Astrocyte (in vitro differentiated cells and primary cell): ENCODE measurements around the gene SOX18. TPM values are rescaled to one million over a fixed set of nuclear protein-coding genes. Genes with fewer than 3 reads are reported as not detected.

Experiments
- DNase-seq: peaks from one replicate; pipeline ENCODE4 v3.0.0-alpha.2; 2010; ENCODE audit warnings: low read depth
- FAIRE-seq: peaks from 2 replicates; lab custom pipeline; 2011; peaks lifted over from hg19 to GRCh38; lab: Jason Lieb, UNC
- H2AFZ ChIP-seq: 2 replicates; pipeline ENCODE4 v1.6.0; 2012; ENCODE audit warnings: low read depth, low read length, inconsistent platforms
- H3K27ac ChIP-seq: 2 replicates; pipeline ENCODE4 v1.5.1; 2011; ENCODE audit warnings: low read depth, low read length, inconsistent platforms
- H3K27me3 ChIP-seq: 2 replicates; pipeline ENCODE4 v1.6.0; 2011; ENCODE audit warnings: low read length, inconsistent platforms; ENCODE audit not compliant: insufficient read depth
- H3K36me3 ChIP-seq: 2 replicates; pipeline ENCODE4 v1.5.1; 2011; ENCODE audit warnings: low read length, inconsistent platforms; ENCODE audit not compliant: insufficient read depth
- H3K4me1 ChIP-seq: 2 replicates; pipeline ENCODE4 v1.5.1; 2011; ENCODE audit warnings: low read length, inconsistent platforms; ENCODE audit not compliant: insufficient read depth
- H3K4me2 ChIP-seq: 2 replicates; pipeline ENCODE4 v1.6.0; 2012; ENCODE audit warnings: low read length, inconsistent platforms
- H3K4me3 ChIP-seq: 2 replicates; pipeline ENCODE4 v1.5.1; 2011; ENCODE audit warnings: low read depth, mild to moderate bottlenecking, low read length, inconsistent platforms; ENCODE audit not compliant: insufficient read depth
- H3K79me2 ChIP-seq: 2 replicates; pipeline ENCODE4 v1.6.0; 2012; ENCODE audit warnings: mild to moderate bottlenecking, low read length, inconsistent platforms; ENCODE audit not compliant: insufficient read depth
- H3K9ac ChIP-seq: 2 replicates; pipeline ENCODE4 v1.6.0; 2012; ENCODE audit warnings: mild to moderate bottlenecking, low read length, inconsistent platforms
- H3K9me3 ChIP-seq: 2 replicates; pipeline ENCODE4 v1.5.1; 2012; ENCODE audit warnings: low read depth, mild to moderate bottlenecking, low read length, inconsistent platforms; ENCODE audit not compliant: insufficient read depth
- H4K20me1 ChIP-seq: 2 replicates; pipeline ENCODE4 v1.6.0; 2012; ENCODE audit warnings: low read length, inconsistent platforms; ENCODE audit not compliant: insufficient read depth
- H3K27ac Mint-ChIP-seq: one replicate; pipeline ENCODE4 v1.8.0; 2021; ENCODE audit warnings: mild to moderate bottlenecking, mixed read lengths; ENCODE audit not compliant: unreplicated experiment
- H3K27me3 Mint-ChIP-seq: one replicate; pipeline ENCODE4 v1.8.0; 2021; ENCODE audit warnings: low read depth, mixed read lengths; ENCODE audit not compliant: unreplicated experiment
- H3K36me3 Mint-ChIP-seq: one replicate; pipeline ENCODE4 v1.8.0; 2021; ENCODE audit warnings: low read depth, mixed read lengths; ENCODE audit not compliant: unreplicated experiment
- H3K4me1 Mint-ChIP-seq: one replicate; pipeline ENCODE4 v1.8.0; 2021; ENCODE audit warnings: low read depth, mixed read lengths; ENCODE audit not compliant: unreplicated experiment
- H3K4me3 Mint-ChIP-seq: one replicate; pipeline ENCODE4 v1.8.0; 2021; ENCODE audit warnings: mild to moderate bottlenecking, moderate library complexity, mixed read lengths; ENCODE audit not compliant: unreplicated experiment
- H3K9me3 Mint-ChIP-seq: one replicate; pipeline ENCODE4 v1.8.0; 2021; ENCODE audit warnings: mild to moderate bottlenecking, mixed read lengths; ENCODE audit not compliant: unreplicated experiment
- EZH2 ChIP-seq: IDR thresholded peaks from 2 replicates; pipeline ENCODE4 v1.6.1; 2012; ENCODE audit warnings: mild to moderate bottlenecking, low read length, inconsistent platforms; ENCODE audit not compliant: insufficient read depth
- total RNA-seq: library from RNA; stranded (reverse); gene quantifications from 2 replicates; pipeline ENCODE4 v1.2.1, GENCODE V29; 2021
- TF ChIP-seq, protein P1 (sequence below): IDR thresholded peaks from 2 replicates; pipeline ENCODE4 v1.5.1; 2011; ENCODE audit warnings: low read depth, mild to moderate bottlenecking, inconsistent platforms, low read length, moderate library complexity; ENCODE audit not compliant: insufficient read depth

Gene SOX18
- total RNA-seq, 1 donor from 2014 or later: 0.52 TPM

DNA sequence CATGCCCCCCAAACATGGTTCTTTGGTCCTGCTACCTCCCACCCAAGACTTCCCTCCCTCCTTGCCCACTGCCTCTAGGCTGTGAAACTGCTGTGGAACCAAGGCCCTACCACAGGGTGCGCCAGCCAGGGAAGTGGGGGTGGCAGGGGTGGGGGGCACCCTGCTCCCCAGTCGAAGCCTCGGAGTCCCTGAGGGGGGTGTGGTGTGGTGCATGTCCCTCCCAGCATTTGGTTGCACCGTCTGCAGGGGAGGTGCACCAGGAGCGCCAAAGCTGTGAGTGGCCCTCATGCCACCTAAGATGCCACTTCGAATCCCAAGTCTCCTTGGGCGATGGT, 28.1 kb upstream of the SOX18 start:
- Histone ChIP-seq H3K9me3 (no peaks in the 10 kb centered on the region), H3K79me2 (no peaks in the 10 kb centered on the region), H3K4me1 (peaks cover 8% of the 10 kb centered on the region), H3K27me3 (no peaks in the 10 kb centered on the region), H2AFZ (no peak overlapping the region), H3K4me3 (no peak overlapping the region), H3K36me3 (no peaks in the 10 kb centered on the region), H3K27ac (no peak overlapping the region), H3K9ac (no peak overlapping the region), H3K4me2 (no peak overlapping the region), H4K20me1 (peaks cover 15% of the 10 kb centered on the region)
- H3K27me3 Mint-ChIP-seq: no peaks in the 10 kb centered on the region
- no peaks in the 10 kb centered on the region for H3K4me1 Mint-ChIP-seq
- DNase-seq (no peak), FAIRE-seq (no peak)
- no peak overlapping the region for H3K4me3 Mint-ChIP-seq
- TF ChIP-seq, protein P1, sequence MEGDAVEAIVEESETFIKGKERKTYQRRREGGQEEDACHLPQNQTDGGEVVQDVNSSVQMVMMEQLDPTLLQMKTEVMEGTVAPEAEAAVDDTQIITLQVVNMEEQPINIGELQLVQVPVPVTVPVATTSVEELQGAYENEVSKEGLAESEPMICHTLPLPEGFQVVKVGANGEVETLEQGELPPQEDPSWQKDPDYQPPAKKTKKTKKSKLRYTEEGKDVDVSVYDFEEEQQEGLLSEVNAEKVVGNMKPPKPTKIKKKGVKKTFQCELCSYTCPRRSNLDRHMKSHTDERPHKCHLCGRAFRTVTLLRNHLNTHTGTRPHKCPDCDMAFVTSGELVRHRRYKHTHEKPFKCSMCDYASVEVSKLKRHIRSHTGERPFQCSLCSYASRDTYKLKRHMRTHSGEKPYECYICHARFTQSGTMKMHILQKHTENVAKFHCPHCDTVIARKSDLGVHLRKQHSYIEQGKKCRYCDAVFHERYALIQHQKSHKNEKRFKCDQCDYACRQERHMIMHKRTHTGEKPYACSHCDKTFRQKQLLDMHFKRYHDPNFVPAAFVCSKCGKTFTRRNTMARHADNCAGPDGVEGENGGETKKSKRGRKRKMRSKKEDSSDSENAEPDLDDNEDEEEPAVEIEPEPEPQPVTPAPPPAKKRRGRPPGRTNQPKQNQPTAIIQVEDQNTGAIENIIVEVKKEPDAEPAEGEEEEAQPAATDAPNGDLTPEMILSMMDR: no peak
- TF ChIP-seq EZH2: no peak
- no peaks in the 10 kb centered on the region for H3K9me3 Mint-ChIP-seq
- no peaks in the 10 kb centered on the region for H3K36me3 Mint-ChIP-seq
- no peak overlapping the region for H3K27ac Mint-ChIP-seq

DNA sequence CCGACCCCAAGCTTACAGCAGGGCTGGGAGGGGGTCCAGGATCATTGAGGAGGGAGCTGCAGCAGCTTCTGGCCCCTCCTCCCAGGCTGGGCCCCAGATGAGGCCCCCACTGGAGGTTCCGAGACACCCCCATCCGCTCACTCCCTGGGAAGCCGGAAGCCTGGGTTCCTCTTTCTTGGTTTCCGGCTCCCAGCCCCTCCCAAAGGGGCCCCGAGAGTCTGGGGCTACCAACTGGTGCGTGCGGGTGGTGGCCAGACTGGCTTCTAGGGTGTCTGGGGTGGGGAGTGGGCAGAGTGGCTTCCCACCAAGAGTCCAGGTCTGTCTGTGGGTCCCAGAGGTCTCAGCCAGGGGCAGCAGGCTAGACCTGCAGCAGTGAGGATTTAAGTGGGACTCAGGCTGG, 27.7 kb upstream of the SOX18 start:
- Mint-ChIP-seq H3K4me3 (no peak overlapping the region), H3K4me1 (no peaks in the 10 kb centered on the region), H3K27ac (no peak overlapping the region), H3K36me3 (no peaks in the 10 kb centered on the region), H3K9me3 (no peaks in the 10 kb centered on the region), H3K27me3 (no peaks in the 10 kb centered on the region)
- peaks cover 12% of the 10 kb centered on the region for H4K20me1 ChIP-seq
- no peak overlapping the region for H2AFZ ChIP-seq
- H3K4me3 ChIP-seq: no peak overlapping the region
- DNase-seq (no peak), FAIRE-seq (no peak)
- H3K36me3 ChIP-seq: no peaks in the 10 kb centered on the region
- no peak overlapping the region for H3K4me2 ChIP-seq
- H3K27me3 ChIP-seq: no peaks in the 10 kb centered on the region
- H3K27ac ChIP-seq: no peak overlapping the region
- no peaks in the 10 kb centered on the region for H3K79me2 ChIP-seq
- no peak overlapping the region for H3K9ac ChIP-seq
- no peak for TF ChIP-seq EZH2
- TF ChIP-seq, protein P1: no peak
- H3K4me1 ChIP-seq: peaks cover 8% of the 10 kb centered on the region
- H3K9me3 ChIP-seq: no peaks in the 10 kb centered on the region

DNA sequence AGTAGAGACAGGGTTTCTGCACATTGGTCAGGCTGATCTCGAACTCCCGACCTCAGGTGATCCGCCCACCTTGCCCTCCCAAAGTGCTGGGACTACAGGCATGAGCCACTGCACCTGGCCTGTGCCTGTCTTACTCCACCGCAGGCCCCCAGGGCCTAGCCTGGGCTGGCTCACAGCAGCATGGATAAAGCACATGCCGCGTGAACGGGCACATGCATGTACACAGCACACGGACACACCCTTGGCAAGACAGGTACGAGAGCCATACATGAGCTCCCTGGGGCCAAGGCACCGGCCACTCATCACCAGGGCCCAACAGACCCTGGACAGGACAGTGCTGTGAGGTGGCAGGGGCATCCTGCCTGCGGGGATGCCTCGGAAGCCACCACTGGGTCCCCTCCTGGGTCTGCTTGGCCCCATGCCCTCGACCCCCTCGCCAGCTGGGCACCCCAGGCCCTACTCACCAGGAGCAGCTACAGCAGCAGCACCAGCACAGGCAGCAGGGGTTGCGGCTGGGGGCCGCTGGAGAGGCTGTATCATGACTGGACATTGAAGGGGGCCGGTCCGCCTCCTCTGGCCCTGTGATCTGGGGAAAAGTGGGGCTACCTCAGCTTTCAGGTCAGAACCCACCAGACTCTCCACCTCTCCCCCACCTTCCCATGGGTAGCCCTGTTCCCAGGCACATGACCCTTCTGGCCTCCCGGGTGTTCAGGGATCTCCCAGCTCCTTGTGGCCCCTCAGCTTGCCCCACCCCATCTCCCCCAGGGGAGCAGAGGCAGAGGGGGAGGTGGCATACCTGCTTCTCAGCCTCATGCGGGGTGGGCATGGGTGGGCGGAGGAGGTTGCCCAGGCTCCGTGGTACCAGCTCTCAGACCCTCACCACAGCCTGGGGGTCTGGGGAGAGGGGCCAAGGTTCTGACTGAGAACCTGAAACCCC, 26.9 kb upstream of the SOX18 start:
- no peaks in the 10 kb centered on the region for H3K27me3 ChIP-seq
- peaks cover 10% of the 10 kb centered on the region for H4K20me1 ChIP-seq
- H3K79me2 ChIP-seq: no peaks in the 10 kb centered on the region
- Mint-ChIP-seq H3K9me3 (no peaks in the 10 kb centered on the region), H3K36me3 (no peaks in the 10 kb centered on the region), H3K4me1 (no peaks in the 10 kb centered on the region), H3K4me3 (no peak overlapping the region), H3K27ac (no peak overlapping the region), H3K27me3 (no peaks in the 10 kb centered on the region)
- no peak overlapping the region for H3K4me3 ChIP-seq
- H3K36me3 ChIP-seq: no peaks in the 10 kb centered on the region
- no peak overlapping the region for H3K4me2 ChIP-seq
- TF ChIP-seq, protein P1: no peak
- no peak for TF ChIP-seq EZH2
- H3K4me1 ChIP-seq: peaks cover 8% of the 10 kb centered on the region
- no peak for FAIRE-seq
- H3K27ac ChIP-seq: no peak overlapping the region
- no peak for DNase-seq
- no peak overlapping the region for H3K9ac ChIP-seq
- H2AFZ ChIP-seq: no peak overlapping the region
- no peaks in the 10 kb centered on the region for H3K9me3 ChIP-seq
